Mesenteric fat pad (tissue), 1 donor: ENCODE data around the gene PRSS2. TPM values are rescaled to one million over a fixed set of nuclear protein-coding genes. Genes with fewer than 3 reads are reported as not detected.
A peak's percentile ranks its signal among the peaks of the same experiment; 100 is the strongest.
"Not testable (repeated sequence)": the region's sequence is repeated elsewhere in the genome, so short reads cannot be mapped to it uniquely, and the experiment has no call there.

Experiments used
- DNase-seq: peaks from one replicate; pipeline ENCODE4 v3.0.0-alpha.2; 2020; ENCODE audit warnings: low spot score
- total RNA-seq: library from RNA; stranded (reverse); fragmentation: NEBNext Ultra II Directional; extraction: Animal tissue kit (Norgen Biotek cat#: 25700); gene quantifications from one replicate; pipeline ENCODE4 v1.2.1, GENCODE V29; 2021
- donor health status: DM: yes; HTN: yes; CAD: no.

The PRSS2 gene
- total RNA-seq, 1 donor from 2014 or later, result 9.3 TPM

DNA sequence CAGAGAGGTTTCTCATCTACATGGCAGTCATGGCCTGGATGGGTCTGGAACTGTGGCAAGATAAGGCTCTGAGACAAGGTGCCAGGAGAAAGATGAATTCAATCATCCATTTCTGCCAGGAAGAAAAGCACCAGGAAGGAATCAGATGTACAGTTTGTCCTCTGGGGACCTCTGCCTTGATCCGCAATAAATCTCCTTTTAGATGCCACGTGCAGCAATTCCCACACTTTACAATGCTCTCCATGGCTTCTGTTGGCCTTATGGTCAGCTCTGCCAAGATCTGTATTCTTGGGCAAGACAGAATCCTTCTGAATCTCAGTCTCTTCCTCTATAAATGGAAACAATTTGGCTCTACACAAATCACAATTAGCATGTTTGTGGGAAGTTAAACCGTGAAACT is 12.5 kb upstream of the PRSS2 start:
- not testable (repeated sequence) for DNase-seq

GRCh38 chr7:142759433-142759832 is 11.3 kb upstream of the PRSS2 start:
- DNase-seq, result peak; percentile 39

- peak; percentile 41 for DNase-seq
These were observed 10.6 kb upstream of the PRSS2 start for GRCh38 chr7:142760071-142760642.

DNA sequence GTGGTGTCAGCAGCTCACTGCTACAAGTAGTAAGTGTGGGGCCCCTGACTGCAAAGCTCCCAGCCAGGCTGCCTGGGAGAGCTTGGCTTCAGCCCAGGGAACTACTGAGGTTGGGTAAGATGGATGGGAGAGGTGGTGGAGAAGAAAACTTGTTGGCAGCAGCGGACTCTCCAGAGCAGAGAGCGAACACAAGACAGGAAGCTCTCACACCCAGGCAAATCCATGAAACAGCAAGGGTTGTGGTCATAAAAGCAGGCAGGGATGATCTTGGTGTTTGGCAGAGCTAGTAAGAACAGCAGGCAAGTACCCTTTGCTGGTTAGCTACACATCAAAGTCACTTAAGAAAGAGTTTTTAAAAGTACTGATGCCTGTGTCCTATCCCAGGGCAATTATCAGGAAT is 9.2 kb upstream of the PRSS2 start:
- not testable (repeated sequence) for DNase-seq

GRCh38 chr7:142762104-142762503 is 8.7 kb upstream of the PRSS2 start:
- peak; percentile 16 for DNase-seq

- peak; percentile 85 for DNase-seq
These were observed 3.3 kb upstream of the PRSS2 start for GRCh38 chr7:142767451-142767850.

DNA sequence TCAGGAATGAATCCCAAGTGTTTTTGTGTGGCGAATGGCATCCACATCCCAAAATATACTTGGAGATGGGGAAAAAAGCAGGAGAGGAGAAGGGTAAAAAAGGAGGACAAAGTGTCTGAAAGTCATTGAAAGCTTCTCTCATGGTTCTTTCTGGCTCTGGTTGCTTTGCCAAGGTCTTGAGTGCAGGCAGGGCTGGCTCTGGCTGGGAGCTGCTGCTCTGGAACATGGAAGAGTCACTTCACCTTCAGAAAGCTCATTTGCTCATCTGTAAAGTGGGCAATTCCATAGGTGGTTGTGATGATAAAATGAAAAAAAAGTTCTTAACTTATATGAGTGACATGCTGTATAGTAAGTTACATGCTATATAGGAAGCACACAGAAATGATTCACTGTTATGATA is 2.9 kb upstream of the PRSS2 start:
- DNase-seq, result peak; percentile 60

GRCh38 chr7:142768885-142769284 is 1.9 kb upstream of the PRSS2 start:
- DNase-seq, result peak; percentile 5

GRCh38 chr7:142771353-142771723 is 568 bp downstream of the PRSS2 start:
- DNase-seq, result no peak

- DNase-seq, result no peak
These were observed 1.3 kb downstream of the PRSS2 start for GRCh38 chr7:142772051-142772450.

- no peak for DNase-seq
These were observed 1.9 kb downstream of the PRSS2 start for GRCh38 chr7:142772673-142773072.

GRCh38 chr7:142773230-142773629 is 2.5 kb downstream of the PRSS2 start:
- no peak for DNase-seq

DNA sequence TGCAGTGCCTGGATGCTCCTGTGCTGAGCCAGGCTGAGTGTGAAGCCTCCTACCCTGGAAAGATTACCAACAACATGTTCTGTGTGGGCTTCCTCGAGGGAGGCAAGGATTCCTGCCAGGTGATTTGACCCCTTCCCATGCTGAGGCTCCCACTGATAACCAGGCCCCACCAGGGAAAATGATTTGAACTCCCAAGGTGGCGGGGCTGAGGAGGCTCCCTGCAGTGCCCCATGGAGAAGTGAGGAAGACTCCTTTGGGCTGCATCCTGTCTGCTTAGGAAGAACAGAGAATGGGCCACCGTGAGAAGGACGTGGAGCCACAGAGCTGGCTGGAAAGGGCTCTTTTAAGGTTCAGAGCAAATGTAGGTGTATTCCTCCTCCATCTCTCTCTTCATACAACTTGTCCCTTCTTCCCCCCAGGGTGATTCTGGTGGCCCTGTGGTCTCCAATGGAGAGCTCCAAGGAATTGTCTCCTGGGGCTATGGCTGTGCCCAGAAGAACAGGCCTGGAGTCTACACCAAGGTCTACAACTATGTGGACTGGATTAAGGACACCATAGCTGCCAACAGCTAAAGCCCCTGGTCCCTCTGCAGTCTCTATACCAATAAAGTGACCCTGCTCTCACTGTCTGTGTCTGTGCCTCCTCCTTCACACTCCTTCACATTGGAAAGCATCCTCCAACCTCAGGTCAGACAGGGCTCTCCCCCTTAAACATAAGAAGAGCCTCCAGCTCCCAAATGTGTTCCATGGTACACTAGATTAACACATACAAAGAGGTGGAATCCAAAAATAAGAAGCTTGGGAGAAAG is 3.4 kb downstream of the PRSS2 start:
- DNase-seq, result no peak

DNA sequence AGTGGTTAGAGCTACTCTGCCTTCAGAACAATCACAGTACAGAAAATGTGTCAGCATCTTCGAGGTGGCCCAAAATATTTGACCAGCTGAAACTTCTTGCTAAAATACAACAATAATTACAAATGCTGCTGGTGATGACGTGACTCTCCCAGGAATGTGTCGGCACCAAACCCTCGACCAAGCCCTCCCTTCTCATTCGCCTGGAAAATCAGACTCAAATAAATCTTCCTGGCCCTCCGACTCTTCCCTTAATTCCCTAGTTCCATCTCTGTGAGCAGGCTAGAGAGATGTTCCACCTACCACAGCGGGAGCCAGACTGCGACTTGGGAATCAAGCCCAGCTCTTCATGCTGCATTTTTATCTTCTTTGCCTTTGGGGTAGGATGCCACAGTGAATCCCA is 4.1 kb downstream of the PRSS2 start:
- DNase-seq, result no peak

DNA sequence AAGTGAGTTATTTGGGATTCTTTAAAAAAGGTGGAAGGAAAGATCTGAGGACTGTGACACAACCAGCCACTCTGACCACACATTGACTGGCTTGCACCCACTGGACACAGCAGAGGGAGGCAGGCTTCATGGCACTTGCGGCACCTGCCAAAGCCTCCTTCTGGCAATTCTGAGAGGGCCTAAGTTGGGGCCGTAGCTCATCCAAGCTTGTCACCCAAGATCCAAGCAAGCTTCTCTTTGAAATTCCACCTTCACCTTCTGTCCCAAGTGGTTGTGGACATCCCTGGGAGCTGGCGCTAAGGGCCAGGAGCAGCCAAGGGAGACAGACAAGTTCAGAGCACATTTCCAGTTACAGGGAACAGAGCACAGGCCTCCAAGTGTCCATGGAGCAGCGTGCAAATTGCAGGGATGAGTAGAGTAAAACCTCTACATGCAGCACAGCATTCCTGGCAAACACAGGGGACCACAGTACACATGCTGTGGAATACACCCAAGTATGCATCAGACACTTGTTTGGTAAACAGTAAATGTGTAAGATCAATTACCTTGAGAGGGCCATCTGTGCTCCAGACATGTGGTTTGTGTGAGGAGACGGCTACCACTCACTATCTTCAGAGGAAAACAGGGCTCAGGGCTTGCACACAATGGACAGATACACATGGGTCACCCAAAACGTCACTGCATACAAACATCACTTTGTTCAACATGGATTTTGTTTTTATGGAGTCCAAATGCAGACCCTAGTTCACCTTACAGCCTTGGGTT is 4.8 kb downstream of the PRSS2 start:
- DNase-seq, result not testable (repeated sequence)

DNA sequence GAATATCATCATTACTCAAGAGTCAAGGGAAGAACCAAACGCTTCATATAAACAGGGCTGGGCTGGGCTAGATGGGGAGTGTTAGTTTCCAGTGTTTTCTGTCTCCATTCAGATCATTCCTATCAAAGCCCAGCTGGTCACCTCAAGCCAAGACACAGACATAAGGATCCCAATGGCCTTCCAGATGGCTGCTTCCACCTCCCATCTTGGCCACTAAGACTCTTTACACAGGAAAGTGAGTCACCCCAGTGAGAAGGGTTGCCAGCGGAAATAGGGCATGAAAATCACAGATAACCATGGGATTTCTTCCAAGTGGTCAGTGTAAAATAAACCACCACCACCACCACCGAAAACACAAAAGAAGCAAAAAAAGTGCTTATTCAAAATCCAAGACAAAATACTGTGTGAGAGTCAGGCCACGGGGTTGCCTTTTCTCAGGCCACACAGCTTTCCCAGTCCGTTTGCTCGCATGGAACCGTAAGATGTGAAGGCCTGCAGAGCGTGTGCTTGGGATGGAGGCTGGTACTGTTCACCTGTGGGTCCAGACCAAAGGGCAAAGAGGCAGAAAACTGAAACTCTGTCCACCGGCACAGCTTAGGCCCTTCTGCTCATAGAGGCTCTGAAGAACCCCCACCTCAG is 5.6 kb downstream of the PRSS2 start:
- no peak for DNase-seq

DNA sequence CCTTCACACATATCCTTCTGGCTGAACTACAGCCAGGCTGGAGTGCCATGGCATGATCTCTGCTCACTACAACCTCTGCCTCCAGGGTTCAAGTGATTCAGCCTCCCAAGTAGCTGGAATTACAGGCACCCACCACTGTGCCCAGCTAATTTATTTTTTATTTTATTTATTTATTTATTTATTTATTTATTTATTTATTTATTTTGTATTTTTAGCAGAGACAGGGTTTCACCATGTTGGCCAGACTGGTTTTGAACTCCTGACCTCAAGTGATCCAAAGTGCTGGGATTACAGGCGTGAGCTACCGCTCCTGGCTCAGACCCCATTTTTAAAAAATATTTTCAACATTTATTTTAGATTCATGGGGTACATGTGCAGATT is 6.1 kb downstream of the PRSS2 start:
- DNase-seq, result not testable (repeated sequence)

- DNase-seq, result no peak
These were observed 6.5 kb downstream of the PRSS2 start for GRCh38 chr7:142777318-142777717.

GRCh38 chr7:142782922-142783900 is 12.4 kb downstream of the PRSS2 start:
- no peak for DNase-seq

GRCh38 chr7:142784096-142784495 is 13.3 kb downstream of the PRSS2 start:
- no peak for DNase-seq

DNA sequence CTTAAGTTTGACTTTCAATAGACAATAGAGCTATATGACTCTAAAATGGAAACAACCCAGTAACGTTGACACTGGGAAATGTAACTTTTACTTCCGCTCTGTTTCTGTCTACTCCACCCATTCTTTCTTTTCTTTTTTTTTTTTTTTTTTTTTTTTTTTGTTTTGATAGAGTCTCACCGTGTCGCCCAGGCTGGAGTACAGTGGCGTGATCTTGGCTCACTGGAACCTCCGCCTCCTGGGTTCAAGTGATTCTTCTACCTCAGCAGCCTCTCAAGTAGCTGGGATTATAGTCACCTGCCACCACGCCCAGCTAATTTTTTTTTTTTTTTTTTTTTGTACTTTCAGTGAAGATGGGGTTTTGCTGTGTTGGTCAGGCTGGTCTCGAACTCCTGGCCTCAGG is 13.9 kb downstream of the PRSS2 start:
- no peak for DNase-seq
